Measurements from ENCODE around the gene DDAH2. TPM values are rescaled to one million over a fixed set of nuclear protein-coding genes. Genes with fewer than 3 reads are reported as not detected.

Gene DDAH2
- total RNA-seq, 1 donor from 2014 or later = 72.4 TPM

GRCh38 chr6:31752739-31753319, 23.7 kb upstream of the DDAH2 start:
- Histone ChIP-seq H3K27ac (ENCODE audit: low read depth, low read length) (peak overlapping the region; percentile 42), H3K79me2 (ENCODE audit: insufficient read depth, low read length) (no peaks in the 10 kb centered on the region), H3K9me3 (ENCODE audit: insufficient read depth, low read depth, low read length) (no peaks in the 10 kb centered on the region), H3K4me1 (ENCODE audit: insufficient read depth, low read length) (peaks cover 11% of the 10 kb centered on the region), H2AFZ (ENCODE audit: low read depth, low read length) (no peak overlapping the region), H3K4me2 (ENCODE audit: low read length) (peak overlapping the region; percentile 64), H3K9ac (ENCODE audit: low read length) (peak overlapping the region; percentile 43), H3K27me3 (ENCODE audit: insufficient read depth, low read length) (no peaks in the 10 kb centered on the region), H3K36me3 (ENCODE audit: insufficient read depth, low read length) (no peaks in the 10 kb centered on the region), H3K4me3 (ENCODE audit: insufficient read depth, low read depth, low read length) (no peak overlapping the region), H4K20me1 (ENCODE audit: insufficient read depth, low read length) (no peaks in the 10 kb centered on the region)
- peak; percentile 62 for FAIRE-seq
- H3K4me1 Mint-ChIP-seq (ENCODE audit: low read depth, unreplicated experiment) = peaks cover 16% of the 10 kb centered on the region
- no peaks in the 10 kb centered on the region for H3K36me3 Mint-ChIP-seq (ENCODE audit: low read depth, unreplicated experiment)
- H3K9me3 Mint-ChIP-seq (ENCODE audit: unreplicated experiment) = no peaks in the 10 kb centered on the region
- peak overlapping the region; percentile 84 for H3K27ac Mint-ChIP-seq (ENCODE audit: unreplicated experiment)
- DNase-seq (ENCODE audit: low read depth) = peak; percentile 87
- peak overlapping the region; percentile 50 for H3K4me3 Mint-ChIP-seq (ENCODE audit: unreplicated experiment)
- no peaks in the 10 kb centered on the region for H3K27me3 Mint-ChIP-seq (ENCODE audit: low read depth, unreplicated experiment)
- TF ChIP-seq EZH2 (IDR thresholded peaks at IDR 0.05; ENCODE audit: insufficient read depth, low read length) (no peak), CTCF (IDR thresholded peaks at IDR 0.05; ENCODE audit: insufficient read depth, low read depth, low read length) (no peak)

GRCh38 chr6:31750411-31751022, 21.4 kb upstream of the DDAH2 start:
- H3K4me2 ChIP-seq (ENCODE audit: low read length) = peak overlapping the region; percentile 28
- no peak overlapping the region for H2AFZ ChIP-seq (ENCODE audit: low read depth, low read length)
- H3K79me2 ChIP-seq (ENCODE audit: insufficient read depth, low read length) = no peaks in the 10 kb centered on the region
- TF ChIP-seq EZH2 (IDR thresholded peaks at IDR 0.05; ENCODE audit: insufficient read depth, low read length) = no peak
- no peak for TF ChIP-seq CTCF (IDR thresholded peaks at IDR 0.05; ENCODE audit: insufficient read depth, low read depth, low read length)
- H3K9me3 ChIP-seq (ENCODE audit: insufficient read depth, low read depth, low read length) = no peaks in the 10 kb centered on the region
- H3K27me3 Mint-ChIP-seq (ENCODE audit: low read depth, unreplicated experiment) = no peaks in the 10 kb centered on the region
- H3K36me3 Mint-ChIP-seq (ENCODE audit: low read depth, unreplicated experiment) = no peaks in the 10 kb centered on the region
- H3K9ac ChIP-seq (ENCODE audit: low read length) = no peak overlapping the region
- H3K27ac Mint-ChIP-seq (ENCODE audit: unreplicated experiment) = no peak overlapping the region
- H3K36me3 ChIP-seq (ENCODE audit: insufficient read depth, low read length) = peaks cover 4% of the 10 kb centered on the region
- FAIRE-seq = no peak
- peak overlapping the region; percentile 6 for H3K4me3 Mint-ChIP-seq (ENCODE audit: unreplicated experiment)
- peaks cover 11% of the 10 kb centered on the region for H3K4me1 ChIP-seq (ENCODE audit: insufficient read depth, low read length)
- no peaks in the 10 kb centered on the region for H3K27me3 ChIP-seq (ENCODE audit: insufficient read depth, low read length)
- peak overlapping the region; percentile 34 for H3K27ac ChIP-seq (ENCODE audit: low read depth, low read length)
- no peaks in the 10 kb centered on the region for H4K20me1 ChIP-seq (ENCODE audit: insufficient read depth, low read length)
- no peak overlapping the region for H3K4me3 ChIP-seq (ENCODE audit: insufficient read depth, low read depth, low read length)
- DNase-seq (ENCODE audit: low read depth) = peak; percentile 81
- H3K9me3 Mint-ChIP-seq (ENCODE audit: unreplicated experiment) = no peaks in the 10 kb centered on the region
- peaks cover 23% of the 10 kb centered on the region for H3K4me1 Mint-ChIP-seq (ENCODE audit: low read depth, unreplicated experiment)
